HG02623 (cell line): Measurements from ENCODE around the gene TTN.
"Not testable (repeated sequence)": the region's sequence is repeated elsewhere in the genome, so short reads cannot be mapped to it uniquely, and the experiment has no call there.

Experiments used
- ATAC-seq: cut with Tn5 transposase; IDR thresholded peaks from one replicate; pipeline ENCODE4 v1.9.1; 2021; ENCODE audit warnings: moderate library complexity; ENCODE audit not compliant: unreplicated experiment

Gene TTN

DNA sequence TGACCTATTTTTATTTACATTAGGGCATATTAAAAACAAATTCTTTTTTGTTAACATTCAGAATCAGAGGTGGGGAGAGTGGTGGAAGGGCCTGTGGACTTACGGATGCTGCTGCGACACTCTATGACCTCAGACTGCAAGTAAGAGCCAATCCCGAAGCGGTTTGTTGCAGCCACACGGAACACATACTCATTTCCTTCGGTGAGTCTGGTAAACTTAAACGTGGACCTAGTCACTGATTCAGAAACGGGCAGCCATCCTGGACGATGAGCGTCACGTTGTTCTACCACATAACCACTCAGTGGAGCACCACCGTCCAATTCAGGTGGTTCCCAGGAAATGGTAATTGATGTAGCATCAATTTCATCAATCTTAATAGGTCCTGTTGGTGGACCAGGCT, 265.1 kb downstream of the TTN start:
- ATAC-seq: no peak

DNA sequence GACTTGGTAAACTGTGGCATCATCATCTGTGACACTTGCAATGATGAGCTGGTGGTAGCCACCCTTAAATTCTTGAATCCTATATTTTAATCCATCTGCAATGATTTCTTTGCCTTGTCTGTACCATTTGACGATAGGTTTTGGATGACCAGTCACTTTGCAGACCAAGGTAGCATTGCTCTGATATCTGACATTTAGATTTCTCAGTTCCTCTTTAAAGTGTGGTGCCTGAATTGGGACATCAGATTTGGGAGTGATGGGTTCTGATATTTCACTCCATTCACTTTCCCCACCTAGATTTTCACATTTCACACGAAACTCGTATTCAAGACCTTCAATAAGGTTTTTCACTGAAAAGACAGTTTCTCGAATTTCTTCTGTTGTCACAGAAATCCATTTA, 271.2 kb downstream of the TTN start:
- ATAC-seq: no peak

DNA sequence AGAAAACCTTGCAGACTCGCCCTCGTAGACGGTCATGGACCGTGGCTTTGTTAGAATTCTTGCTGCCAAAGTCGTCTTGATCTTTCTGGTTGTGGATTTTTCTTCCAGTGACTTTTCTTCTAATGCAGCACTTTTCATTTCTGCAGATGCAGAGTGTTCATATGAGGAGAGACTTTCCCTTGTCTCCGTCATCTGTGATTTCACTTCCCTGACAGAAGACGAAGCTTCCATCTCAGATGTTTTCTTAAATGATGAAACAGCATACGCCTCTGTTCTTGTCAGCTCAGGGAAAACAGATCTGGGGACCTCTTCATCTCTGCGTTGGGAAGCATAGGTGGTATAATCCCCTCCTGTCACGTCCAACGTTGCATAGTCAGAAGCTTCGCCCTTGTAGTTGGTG, 276.1 kb downstream of the TTN start:
- ATAC-seq: no peak

DNA sequence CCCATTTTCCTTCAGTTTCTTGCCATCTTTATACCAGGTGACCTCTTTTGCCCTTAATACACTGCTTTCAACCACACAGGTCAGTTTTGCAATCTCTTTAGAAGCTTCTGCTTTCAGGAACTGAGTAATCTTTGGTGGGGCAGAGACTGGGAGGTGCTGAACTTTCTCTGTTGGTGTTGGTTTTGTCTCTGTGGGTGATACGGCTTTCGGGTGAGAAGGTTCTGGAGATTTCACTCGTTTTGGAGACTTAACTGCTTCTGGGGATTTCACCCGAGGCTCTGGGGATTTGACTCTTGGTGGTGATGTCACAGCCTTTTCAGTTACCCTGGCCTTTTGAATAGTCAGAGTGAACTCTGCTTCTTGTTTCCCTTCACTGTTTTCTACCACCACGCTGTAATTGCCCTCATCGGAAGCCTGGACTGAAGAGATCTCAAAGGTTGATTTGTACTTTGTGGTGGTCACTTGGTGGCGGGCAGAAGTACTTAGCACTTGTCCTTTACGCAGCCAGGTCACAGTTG, 276.5 kb downstream of the TTN start:
- ATAC-seq: peak; percentile 96

DNA sequence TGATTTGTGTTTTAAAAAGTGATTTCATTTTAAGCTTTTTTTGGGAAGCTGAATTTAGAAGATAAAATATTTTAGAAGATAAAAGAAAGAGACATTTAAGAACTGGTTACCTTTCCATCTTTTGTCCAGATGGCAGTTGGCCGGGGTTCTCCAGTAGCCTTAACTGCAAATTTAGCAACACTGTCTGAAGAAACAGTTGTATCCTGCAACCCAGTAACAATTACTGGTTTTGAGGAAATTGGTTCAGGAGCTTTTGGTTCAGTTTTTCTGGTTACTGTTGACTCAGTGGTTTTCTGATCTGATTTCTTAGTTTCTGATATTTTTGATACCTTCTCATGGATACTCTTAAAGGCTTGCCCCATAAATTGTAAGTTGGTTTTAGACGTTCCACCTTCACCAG, 277.1 kb downstream of the TTN start:
- ATAC-seq: no peak

DNA sequence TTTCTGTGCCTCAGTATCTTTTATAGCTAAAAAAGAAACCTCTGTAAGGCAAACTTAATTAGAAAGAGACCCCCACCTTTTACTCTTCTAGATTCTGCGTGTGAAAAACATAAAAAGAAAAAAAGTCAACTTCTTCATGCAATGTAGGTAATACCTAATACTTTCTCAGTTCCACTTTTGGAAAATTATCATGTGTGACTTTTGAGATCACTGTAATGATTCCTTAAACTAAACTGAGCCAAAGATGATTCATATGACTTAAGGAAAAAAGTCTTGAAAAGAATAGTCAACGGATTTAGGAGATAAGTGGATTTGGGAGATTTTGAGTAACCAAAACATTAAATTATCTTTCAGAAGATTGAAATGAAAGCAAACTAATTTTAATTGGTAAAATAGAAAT, 278.0 kb downstream of the TTN start:
- no peak for ATAC-seq

DNA sequence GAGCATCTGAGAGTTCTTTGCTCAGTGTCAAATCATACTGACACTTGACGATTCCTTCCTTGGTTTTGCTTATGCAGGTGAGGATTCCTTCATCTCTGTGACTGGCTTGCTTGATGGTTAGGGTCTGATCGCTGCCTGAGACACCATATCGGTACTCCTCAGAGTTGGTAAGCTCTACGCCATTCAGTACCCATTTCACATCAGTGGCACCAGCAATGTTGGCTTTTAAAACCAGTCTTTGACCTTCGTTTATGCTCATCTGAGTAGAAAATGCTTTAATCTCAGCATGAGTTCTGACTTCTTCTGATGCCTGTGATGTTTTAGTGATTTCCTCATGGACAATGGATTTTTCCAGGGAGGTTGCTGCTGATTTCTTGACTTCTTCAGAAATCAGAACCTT, 278.6 kb downstream of the TTN start:
- no peak for ATAC-seq

DNA sequence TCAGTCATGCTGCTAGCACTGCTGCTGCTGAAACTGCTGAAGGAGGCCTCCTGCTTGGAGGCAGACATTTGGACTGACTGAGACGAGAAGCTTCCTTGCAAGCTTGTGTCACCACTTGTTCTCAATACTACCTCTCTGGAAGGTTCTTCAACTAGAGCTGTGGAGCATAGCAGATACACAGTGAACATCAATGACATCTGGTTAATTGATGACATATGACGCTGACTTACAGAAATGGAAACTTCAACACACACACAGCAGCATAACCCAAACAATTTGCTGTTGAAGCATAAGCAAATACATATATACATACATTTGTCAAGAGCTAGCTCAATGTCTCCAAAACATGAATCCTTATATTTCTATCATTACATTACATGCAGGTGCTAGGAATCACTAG, 279.6 kb downstream of the TTN start:
- no peak for ATAC-seq

DNA sequence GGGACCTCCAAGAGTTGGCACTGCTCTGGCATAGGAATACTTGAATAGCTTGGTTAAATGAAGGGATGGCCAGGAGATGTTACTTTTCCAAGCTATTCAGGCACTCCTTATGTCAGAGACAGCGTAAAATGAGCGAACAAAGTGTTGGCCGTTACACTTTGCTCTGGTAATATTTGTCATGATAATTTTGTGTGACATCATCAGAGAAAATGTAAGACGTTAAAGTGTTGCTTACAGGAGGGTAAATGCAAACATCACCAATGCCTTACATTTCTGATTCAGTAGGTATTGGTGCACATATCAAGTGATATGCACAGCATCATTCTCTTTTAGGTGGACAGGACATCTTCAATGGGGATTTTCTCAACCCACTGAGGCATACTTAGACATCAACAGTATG, 281.0 kb downstream of the TTN start:
- ATAC-seq: no peak

DNA sequence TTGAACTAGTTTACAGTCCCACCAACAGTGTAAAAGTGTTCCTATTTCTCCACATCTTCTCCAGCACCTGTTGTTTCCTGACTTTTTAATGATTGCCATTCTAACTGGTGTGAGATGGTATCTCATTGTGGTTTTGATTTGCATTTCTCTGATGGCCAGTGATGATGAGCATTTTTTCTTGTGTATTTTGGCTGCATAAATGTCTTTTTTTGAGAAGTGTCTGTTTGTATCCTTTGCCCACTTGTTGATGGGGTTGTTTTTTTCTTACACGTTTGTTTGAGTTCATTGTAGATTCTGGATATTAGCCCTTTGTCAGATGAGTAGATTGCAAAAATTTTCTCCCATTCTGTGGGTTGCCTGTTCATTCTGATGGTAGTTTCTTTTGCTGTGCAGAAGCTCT, 281.8 kb downstream of the TTN start:
- not testable (repeated sequence) for ATAC-seq

DNA sequence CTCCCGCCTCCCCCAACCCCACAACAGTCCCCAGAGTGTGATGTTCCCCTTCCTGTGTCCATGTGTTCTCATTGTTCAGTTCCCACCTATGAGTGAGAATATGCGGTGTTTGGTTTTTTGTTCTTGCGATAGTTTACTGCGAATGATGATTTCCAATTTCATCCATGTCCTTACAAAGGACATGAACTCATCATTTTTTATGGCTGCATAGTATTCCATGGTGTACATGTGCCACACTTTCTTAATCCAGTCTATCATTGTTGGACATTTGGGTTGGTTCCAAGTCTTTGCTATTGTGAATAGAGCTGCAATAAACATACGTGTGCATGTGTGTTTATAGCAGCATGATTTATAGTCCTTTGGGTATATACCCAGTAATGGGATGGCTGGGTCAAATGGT, 282.2 kb downstream of the TTN start:
- ATAC-seq: not testable (repeated sequence)

DNA sequence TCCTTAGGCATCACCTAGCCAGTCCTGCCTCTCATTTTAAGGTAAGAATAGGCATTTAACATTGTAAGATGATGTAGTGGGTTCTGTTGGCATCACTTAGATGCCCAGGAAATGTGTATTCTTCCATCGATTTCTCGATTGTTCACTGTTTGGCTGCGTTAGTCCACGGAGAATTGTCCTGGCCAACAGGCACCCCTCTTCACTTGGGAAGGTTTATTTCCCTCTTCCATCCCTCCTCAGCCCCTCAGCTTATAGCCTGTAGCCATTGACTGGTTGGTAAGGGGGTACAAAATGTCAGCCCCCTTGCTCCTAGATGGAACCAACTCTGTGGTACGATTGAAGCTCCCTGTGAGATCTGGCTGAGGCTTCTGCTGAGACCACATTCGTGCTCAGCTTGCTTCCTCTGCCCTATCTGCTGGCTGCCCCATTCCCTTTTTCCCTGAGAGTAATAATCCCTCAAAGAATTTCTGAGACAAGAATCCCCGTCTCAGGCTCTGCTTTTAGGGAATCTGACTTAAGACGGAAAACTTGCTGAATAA, 283.6 kb downstream of the TTN start:
- no peak for ATAC-seq

DNA sequence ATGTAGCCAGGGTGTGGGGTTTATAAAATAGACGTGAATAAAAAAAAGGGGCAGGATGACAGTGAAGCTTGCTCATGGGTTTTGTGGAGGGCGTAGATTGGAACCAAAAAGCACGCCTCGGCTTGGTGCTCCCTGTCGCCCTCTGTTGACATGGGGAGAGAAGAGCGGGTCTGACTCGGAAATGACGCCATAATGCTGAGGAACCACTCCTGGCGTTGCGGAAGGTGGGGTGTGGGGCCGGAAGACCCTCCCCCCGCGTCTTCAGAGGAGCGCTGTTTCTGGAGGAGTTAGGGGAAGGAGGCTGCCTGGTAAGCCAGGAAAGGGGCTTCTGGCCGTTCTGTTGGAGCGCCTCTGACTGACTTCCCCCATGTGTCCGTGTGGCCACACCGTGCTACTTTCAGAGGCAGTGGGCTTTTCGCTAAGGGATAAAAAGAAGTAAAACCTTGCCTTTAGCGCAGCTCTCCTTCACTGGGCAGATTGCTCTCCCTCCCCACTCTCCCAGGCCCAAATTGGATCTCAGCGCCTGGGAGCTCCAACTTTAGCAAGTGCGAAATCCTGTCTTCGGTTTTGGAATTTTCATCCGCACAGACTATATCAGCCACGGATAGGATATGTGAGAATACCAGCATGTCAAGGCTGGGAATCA, 284.1 kb downstream of the TTN start:
- peak; percentile 94 for ATAC-seq

DNA sequence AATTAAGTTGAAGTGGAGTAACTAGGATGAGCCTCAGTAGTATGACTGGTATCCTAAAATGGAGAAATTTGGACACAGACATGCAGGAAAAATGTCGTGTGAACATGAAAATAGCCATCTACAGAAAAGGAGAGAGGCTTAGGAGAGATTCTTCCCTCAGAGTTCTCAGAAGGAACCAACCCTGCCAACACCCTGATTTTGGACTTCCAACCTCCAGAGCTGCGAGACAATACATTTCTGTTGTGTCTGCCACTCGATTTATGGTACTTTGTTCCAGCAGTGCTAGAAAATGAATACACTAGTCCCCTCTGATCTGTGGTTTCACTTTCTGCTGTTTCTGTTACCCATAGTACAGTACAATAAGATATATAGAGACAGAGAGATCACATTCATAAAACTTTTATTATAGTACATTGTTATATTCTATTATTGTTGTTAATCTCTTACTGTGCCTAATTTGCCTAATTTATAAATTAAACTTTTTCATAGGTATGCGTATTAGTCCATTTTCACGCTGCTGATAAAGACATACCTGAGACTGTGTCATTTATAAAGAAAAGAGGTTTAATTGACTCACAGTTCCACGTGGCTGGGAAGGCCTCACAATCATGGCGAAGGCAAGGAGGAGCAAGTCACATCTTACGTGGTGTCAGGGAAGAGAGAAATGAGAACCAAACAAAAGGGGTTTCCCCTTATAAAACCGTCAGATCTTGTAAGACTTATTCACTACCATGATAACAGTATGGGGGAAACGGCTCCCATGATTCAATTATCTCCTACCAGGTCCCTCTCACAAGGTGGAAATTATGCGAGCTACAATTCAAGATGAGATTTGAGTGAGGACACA, 285.7 kb downstream of the TTN start:
- ATAC-seq: no peak

DNA sequence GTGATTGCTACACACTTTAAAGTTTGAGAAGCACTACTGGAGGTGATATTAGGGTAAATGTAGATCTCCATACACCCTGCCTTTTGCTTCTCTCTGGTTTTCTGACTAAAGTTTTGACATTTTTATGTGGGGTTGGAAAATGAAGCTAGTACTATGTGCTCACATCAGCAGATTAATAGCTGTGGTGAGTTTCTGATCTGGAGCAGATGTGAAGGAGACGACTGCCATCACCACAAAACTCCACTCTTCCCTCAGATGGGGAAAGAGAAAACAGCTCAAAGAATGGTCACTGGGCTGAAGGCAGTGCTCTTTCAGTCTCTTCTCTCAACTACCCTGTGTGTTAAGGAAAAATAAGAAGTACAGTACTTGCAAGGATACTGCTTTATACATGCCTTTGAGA, 289.7 kb downstream of the TTN start:
- ATAC-seq: no peak

DNA sequence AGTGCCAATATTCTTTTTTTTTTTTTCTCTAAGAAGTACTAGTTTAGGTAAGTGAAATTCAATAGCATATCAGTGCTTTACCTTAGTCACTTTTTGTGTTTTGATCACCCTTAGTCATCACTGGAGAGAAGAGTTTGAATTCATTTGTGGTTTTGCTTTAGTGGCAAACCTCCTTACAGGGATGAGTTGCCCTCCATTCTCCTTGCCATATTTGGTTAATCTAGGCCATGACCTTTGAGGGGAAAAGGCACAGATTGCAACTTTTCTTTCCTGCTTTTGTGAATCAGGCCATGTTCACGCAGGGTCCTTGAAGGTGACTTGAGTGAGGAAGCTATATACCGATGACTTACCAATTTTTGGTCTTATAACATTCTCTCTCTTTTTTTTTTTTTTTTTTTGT, 292.6 kb downstream of the TTN start:
- ATAC-seq: peak; percentile 38

DNA sequence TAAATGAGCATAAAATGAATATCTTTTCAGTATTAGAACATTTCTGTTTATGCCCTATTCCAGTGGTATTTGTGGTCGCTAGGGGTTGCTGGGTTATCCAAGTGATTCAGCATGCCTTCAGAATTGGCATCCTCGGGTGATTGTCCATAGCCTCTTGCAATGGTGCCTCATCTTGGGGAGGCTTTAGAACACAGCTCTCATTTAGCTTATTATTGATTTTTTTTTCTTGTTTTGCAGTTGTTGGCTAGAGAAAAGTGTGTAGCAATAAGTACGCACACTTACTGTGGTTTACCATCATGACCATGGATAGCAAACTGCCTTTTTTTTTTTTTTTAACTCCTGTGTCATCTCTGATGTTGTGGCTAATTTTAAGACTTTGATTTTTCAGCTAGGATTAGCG, 293.3 kb downstream of the TTN start:
- ATAC-seq: no peak

DNA sequence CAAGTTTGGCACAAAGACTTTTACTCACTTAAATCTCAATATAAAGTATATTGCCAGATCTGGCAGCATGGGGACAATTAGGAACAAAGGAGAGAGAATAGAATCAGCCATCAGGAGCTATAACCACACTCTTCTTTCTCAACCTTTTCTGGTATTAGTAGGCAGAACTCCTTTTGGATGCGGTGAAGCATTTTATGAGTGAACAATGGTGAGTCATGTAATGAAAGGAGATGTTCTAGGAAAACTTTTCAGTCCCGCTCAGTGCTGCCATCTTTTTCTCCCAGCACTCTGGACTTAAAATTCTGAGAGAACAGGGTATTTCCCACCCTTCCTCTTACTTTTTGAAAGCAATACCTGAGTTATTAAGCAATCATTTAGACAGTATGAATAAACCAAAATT, 294.7 kb downstream of the TTN start:
- ATAC-seq: no peak

DNA sequence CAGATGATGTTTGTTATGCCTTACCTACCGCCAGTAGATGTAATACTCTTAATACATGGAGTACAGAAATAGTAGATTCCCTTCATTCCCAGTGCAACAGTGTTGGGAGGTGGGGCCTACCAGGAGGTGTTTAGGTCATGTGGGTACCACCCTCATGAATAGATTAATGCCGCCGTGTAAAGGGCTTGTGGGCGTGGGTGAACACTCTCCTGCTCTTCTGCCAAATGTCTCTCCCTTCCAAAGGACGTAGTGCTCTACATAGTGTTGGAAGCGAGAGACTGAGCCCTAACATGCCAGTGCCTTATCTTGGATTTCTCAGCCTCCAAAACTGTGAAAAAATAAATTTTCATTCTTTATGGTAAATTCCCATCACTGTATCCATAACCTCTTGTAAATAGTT, 296.8 kb downstream of the TTN start:
- ATAC-seq: no peak

DNA sequence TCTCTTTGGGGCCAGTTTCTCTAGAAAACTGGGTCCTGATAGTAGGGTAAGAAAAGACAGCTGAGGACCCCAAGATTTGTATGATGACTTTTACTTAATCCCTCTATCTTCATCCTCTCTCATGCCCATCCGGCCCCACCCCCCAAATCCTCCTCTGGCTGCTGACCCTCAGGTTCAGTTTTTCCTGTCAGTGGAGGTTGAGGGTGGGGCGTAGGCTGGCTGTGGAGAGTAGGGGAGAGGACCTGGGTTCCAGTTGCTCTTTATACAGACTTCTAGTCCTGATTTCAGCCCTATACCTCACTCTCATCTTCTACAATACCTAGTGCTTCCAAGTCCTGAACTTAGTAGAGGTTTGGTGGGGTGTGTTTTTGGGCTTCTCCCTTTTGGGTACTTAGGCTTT, 298.6 kb downstream of the TTN start:
- ATAC-seq: no peak

DNA sequence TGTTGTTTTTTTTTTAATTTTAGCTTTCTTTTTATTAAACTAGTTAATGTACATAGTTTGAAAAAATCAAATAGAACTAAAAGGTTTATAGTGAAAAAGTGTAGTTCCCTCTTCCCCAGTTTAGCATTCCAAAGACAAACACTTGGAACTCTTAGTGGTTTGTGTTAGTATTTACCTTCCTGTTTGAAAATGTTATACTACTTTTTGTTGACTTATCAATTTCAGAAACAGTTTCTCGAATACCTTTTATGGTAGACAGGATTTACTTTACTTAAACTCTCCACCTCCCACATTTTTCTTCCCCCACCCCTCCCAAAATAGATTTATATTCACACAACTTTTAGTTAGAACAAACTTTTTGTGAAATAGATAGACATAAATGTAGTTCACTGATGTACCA, 300.3 kb downstream of the TTN start:
- ATAC-seq: no peak

DNA sequence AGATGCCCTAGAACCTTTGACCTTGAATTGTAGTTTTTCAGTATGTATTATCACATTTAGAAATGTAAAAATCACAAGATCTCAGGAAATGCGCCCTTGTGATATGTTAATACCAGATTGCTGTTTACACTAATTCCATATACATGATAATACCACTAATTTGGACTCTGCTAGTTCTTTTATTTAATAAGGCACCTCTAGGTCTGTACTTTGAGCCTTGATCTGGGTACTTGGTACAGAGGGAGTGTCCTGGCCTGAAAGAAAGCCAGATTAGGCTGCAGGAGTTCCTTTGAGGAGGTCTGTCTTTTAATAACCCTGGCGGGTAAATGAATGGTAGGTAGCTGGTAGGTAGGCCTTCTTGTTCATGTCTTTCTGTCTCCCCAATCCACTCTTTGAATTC, 300.7 kb downstream of the TTN start:
- no peak for ATAC-seq
